HG02885 (cell line): ENCODE measurements around the gene TMEM98.
"Not testable (repeated sequence)": the region's sequence is repeated elsewhere in the genome, so short reads cannot be mapped to it uniquely, and the experiment has no call there.

ENCODE experiments used
- ATAC-seq: cut with Tn5 transposase; IDR thresholded peaks from one replicate; pipeline ENCODE4 v1.9.1; 2021; ENCODE audit warnings: mild to moderate bottlenecking; ENCODE audit not compliant: unreplicated experiment, poor library complexity

The TMEM98 gene

DNA sequence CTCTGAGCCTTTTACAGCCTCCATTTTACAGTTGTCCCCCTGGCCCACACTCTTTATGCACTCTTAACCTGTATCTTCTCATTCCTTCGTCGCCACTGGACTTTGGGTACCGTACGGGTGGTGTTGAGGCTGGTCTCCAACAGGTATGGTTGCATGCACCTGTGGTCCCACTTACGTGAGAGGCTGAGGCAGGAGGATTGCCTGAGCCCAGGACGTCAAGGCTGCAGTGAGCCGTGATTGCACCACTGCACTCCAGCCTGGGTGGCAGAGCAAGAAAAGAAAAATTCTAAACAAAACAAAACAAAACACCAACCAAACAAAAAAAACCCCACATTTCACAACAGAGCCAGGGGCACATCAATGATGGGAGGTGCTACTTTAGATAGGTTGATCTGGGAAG is 14.4 kb upstream of the TMEM98 start:
- no peak for ATAC-seq

DNA sequence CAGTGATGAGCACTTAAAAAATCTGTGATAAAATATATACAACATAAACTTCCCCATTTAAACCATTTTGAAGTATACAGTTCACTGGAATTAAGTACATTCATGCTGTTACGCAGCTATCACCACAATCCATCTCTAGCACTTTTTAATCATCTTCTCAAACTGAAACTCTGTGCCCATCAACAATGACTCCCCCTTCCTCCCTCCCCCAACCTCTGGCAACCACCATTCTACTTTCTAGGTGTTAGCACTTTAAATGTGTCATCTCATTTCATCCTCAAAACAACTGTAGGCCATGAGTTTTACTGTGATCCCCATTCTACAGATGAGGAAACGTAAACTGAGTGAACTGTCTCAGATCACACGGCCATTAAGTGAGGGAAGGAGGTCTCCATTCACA is 13.8 kb upstream of the TMEM98 start:
- ATAC-seq = no peak

DNA sequence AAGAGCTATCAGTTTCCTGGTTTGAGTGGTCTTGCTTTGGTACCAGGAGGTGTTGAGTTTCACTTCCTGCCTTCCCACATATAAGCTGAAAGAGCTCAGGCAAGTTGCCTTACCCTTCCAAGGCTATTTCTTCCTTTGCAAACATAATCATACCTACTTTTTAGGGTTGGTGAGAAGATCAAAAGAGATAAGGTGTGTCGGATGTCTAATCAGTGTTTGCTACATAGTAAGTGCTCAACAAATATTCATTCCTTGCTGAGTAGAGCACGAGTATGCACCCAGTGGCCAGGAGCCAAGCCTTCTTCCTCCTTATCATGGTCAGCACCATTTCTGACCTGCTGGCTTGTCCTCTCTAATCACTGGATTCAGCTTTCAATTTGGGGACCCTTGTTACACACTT is 12.7 kb upstream of the TMEM98 start:
- no peak for ATAC-seq

DNA sequence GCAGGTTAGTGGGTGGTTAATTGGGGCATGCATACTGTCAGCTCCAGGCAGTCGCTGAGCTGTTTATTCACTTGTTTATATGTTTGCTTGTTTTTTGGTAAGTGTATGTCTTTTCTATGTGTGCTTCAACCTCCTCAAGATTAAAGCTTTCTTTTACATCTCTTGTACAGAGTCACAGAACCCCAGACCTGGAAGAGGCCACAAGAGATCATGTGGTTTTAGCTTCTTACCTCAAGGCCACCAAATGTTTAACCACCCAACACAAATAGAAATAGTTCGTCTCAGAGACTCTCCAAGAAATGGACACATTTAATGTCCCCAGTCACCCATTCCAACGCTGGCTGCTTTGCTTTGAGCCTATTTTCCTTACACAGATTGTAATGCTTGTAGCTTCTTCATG is 11.8 kb upstream of the TMEM98 start:
- ATAC-seq = no peak

DNA sequence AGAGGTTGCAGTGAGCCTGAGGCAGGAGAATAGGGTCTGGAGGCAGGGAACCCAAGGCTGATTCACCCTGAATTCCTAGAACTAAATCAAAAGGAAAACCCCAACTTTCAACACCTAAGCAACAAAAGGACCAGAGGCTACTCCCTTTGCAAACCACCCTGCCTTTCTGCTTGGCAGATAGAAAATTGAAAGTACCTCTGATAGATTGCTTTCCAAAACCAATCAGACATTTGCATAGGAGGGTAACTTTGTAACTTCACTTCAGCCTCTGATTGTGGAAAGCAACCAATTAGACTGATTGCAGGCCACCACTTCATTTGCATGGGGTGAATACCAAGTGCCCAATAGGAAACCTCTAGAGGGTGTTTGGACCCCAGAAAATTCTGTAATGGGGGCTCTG is 10.9 kb upstream of the TMEM98 start:
- ATAC-seq = no peak

DNA sequence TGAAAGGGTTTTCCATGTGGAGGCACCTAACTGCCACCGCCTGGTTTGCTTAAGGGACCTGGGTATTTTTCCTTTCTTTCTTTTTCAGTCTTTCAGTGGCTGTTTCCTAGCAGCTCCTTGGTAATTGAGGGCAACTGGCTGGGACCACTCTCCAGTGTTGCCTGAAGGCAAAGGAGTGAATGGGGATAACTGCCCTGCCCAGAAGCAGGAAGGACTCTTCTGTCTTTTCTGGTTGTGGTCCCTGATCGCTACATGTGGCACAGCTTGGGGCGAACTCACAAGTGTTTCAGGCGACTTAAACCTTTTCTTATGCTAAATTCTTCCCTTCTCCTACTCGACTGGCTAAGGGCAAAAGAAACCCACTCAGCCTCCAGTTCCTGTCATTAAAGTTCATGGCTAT is 10.1 kb upstream of the TMEM98 start:
- no peak for ATAC-seq

DNA sequence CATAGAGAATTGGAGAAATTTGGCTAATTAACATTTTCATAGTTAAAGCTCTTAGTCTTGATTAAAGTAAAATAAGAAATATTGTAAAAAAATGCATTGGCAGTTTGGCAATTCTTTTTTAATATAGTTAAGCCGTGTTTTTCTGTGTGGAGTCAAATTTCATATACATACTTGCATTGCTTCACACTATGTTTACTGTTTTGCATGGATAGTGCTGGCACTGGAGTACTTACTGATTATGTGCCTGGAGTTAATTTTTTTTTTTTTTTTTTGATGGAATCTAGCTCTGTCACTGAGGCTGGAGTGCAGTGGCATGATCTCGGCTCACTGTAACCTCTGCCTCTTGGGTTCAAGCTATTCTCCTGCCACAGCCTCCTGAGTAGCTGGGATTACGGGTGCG is 8.1 kb upstream of the TMEM98 start:
- not testable (repeated sequence) for ATAC-seq

DNA sequence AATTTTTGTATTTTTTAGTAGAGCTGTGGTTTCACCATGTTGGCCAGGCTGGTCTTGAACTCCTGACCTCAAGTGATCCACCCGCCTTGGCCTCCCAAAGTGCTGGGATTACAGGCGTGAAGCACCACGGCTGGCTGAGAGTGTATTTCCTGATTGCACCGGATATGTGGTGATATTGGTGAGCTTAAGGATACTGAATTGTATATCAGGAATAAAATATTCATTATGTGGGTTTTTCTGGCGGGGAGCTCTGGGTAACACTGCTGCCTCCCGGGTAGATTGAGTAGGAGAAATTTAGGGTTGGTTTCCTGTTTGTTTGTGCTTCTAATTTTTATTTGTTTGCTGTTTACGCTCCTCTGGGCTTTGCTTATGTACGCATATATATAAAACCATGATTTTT is 7.7 kb upstream of the TMEM98 start:
- ATAC-seq = no peak

DNA sequence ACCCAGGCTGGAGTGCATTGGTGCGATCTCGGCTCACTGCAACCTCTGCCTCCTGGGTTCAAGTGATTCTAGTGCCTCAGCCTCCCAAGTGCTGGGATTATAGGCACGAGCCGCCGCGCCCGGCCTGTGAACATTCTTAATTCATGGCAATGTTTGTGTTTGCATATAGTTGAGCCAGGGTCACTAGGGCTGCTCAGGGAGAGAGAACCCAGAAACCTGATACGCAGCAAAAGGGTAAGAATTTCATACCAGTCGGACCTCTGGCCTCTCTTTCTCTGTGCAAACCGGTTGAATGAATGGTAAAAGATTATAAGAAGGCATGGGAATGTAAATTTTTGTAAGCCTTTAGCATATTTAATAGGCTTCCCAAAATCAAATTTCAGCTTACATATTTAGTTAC is 6.9 kb upstream of the TMEM98 start:
- no peak for ATAC-seq

DNA sequence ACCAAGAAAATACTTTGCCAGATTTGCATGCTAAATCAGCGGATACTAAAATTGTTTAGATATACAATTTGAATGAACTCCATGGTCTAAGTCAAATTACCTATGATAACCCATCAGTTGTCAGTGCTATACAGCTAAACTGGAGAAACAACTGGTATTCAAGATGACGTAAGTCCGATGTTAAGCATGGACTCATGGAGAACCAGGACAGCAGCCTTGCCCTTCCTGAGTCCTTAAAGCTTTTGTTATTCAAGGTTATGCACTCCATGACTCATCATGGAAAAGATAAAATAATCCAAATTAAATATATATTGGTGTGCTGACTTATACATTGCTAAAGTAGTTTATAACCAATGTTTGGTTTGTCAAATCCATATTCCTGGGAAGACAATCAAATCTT is 4.0 kb upstream of the TMEM98 start:
- not testable (repeated sequence) for ATAC-seq

DNA sequence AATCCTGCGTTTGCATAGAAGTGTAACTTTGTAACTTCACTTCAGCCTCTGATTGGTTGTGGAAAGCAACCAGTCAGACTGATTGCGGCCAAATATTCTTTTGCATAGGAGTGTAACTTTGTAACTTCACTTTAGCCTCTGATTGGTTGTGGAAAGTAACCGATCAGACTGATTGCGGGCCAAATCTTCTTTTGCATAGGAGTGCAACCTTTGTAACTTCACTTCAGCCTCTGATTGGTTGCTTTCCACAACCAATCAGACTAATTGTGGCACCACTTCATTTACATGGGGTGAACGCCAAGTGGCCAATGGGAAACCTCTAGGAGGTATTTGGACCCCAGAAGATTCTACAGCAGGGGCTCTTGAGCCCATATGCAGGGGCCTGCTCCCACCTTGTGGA is 1.8 kb upstream of the TMEM98 start:
- ATAC-seq = no peak

DNA sequence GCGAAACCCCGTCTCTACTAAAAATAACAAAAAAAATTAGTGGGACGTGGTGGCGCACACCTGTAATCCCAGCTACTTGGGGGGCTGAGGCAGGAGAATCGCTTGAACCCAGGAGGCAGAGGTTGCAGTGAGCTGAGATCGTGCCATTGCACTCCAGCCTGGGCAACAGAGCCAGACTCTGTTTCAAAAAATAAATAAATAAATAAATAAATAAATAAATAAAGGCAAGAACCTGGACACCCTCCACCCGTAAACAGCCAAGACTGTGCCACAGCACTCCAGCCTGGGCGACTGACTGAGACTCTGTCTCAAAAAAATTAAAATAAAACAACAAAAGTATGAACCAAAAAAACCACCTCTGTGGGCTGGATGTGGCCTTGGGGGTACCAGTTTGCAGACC is 1.2 kb upstream of the TMEM98 start:
- ATAC-seq = not testable (repeated sequence)

DNA sequence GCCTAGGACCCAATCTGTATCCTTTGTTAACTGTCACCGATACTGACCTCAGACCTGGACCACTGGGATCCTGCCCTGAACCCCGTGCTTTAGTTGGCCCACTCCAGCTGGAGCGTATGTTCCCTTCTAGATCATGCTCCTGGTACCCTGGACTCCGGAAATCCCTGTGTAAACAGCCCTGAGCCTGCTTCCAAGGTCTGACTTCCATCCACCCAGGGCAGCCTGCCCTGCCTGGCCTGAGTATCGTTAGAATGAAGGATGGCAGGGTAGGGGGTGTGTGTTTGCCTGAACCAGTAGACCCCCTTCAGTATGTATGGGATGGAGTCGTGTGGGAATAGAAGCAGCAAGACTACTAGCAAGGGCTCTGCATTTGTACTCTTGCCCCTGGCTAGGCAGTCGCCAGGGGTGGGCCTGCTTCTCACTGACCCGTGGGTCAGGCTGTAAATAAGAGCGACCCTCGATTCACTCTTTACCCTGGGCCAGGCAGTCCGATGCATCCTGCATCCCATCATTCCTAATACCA is 691 bp upstream of the TMEM98 start:
- ATAC-seq = no peak

DNA sequence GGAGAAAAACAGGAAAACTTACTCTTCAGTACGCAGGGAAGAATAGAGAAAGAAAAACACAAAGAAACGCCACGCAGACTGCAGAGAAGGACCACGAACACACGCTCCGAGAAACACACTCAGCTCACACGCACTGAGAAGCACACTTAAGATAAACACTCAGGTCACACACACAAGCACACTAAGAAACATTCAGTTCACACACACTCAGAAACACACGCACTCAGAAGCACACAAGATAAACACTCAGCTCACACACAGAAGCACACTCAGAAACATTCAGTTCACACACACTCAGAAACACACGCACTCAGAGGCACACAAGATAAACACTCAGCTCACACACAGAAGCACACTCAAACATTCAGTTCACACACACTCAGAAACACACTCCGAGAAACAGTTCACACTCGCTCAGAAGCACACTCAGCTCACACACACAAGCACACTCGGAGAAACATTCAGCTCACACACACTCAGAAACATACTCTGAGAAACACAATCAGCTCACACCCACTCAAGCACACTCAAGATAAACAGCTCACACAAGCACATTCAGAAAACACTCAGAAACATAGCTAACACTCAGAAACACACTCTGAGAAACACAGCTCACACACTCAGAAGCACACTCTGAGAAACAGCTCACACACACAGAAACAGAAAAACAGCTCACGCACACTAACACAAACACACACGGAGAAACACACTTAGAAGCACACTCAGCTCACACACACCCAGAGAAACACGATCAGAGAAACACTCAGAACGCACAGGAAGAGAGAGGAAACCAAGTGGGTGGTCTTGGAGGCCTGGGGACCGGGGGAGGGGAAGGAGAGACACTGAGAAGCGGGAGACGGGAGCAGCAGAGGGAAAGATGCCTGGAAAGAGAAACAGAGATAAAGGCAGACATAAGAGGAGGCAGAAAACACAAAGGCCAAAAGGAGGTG is 908 bp downstream of the TMEM98 start:
- ATAC-seq = no peak

DNA sequence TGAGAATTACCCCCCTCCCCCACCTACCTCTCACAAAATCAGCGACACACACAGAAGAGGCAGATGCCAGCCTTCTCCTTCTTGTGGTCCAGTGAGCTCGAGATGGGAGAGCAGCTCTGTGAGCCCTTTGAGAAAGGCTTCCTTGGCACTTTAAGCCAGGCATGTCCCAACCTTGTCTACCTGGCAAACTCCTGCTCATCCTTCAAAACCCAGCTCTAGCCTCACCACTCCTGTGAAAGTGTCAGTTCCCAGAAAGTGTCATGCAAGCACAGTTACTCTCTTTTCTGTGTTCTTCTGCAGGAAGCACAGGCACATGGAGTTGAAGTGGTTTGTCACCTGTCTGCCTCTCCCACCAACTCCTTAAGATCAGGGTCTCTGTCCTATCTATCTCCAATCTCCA is 1.6 kb downstream of the TMEM98 start:
- no peak for ATAC-seq

DNA sequence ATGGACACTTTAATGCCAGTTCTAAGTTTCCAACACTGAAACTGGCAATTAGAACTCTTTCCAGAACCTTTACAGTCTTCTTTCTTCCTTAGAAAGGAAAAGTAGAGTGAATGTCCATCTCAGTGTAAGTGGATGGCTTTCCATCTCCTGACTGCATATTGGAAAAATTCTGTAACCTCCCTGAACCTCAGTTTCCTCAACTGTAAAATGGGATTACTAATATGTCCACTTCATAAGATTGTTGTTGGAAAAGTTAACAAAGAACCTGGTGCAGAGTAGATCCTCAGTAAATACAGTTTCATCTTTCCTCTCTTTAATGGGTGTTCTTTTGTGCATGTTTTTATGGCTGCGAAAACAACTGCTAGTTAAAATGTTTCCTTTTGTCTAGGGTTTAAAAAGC is 2.6 kb downstream of the TMEM98 start:
- ATAC-seq = no peak

DNA sequence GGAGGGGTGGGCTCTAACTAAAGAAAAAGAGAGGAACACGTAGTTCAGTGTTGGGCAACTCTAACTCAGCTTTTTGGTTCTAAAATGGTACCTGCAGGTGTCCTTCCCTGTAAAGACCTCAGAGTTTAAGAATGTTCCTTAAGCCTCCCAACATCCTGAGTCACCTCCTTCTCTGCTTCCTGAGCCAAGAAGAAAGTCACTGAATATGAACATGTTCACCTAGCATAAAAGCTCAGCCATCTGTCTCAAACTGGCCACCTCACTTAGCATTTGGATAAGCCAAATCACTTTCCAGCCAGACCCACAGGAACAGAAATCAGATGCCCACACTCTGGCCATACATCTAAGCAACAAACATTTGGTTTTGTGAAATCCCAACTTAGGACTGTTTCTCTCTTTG is 3.7 kb downstream of the TMEM98 start:
- no peak for ATAC-seq

DNA sequence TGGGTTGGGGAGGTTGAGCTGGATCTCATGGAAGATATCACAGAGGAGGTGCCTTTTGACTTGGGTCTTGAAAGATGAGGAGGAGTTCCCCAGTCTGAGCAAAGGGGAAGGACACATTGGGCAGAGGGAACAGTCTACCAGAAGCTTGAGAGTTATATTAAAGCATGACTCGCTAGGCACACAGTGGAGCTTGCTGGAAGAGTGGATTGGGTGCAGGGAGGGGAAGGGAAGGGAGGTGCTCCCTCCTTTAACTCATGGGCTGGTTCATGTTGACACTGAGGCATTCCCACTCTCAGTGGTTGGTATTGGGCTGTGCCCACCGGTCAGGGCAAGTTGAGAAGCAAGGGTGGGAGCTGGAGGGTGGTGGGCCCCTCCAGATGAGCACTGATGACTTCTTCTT is 5.9 kb downstream of the TMEM98 start:
- ATAC-seq = no peak

DNA sequence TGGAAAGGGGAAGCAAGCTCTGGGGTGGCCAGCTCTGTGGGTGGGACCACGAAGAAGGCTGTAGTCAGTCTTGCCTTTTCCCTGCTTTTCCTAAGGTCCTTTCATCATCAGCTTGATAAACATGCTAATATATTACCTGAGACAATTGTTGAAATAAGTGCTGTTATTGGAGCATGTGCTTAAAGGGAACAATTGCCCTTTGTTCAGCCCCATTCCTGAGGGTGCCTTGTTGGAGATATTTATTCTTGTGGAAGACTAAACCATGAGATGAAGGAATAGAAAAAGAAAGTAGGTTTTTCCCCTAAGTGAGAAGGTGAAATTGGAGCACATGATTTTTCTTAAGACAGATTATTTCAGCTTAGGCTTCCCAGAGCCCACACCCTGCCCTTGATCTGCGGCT is 7.8 kb downstream of the TMEM98 start:
- ATAC-seq = no peak

DNA sequence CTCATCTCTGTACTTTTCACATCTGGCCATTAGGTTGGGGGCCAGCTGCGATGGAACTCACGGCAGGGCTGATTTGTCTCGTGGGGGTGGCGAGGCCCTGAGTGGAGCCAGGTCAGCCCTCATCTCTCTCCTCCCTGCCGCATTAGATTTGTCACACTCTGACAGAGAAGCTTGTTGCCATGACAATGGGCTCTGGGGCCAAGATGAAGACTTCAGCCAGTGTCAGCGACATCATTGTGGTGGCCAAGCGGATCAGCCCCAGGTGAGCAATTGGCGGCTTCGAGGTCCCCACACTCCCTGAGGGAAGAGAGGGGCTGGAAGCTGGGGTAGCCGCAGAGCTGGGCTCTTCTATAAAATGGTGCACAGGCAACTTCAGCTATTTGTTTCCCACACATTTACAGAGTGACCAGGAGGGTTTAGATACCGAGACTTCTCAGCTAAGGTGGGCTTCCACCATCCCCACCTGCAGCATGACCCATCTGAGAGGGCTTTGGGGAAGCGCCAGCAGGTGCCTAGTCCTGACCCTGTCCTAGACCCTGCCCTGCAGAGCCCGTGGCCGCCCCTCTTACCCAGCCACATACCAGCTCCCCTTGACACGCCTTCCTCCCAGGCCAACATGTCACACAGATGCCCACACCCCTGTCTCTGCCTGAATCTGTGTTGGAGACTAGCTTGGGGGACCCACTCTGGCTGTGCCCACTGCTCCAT is 8.4 kb downstream of the TMEM98 start:
- no peak for ATAC-seq

DNA sequence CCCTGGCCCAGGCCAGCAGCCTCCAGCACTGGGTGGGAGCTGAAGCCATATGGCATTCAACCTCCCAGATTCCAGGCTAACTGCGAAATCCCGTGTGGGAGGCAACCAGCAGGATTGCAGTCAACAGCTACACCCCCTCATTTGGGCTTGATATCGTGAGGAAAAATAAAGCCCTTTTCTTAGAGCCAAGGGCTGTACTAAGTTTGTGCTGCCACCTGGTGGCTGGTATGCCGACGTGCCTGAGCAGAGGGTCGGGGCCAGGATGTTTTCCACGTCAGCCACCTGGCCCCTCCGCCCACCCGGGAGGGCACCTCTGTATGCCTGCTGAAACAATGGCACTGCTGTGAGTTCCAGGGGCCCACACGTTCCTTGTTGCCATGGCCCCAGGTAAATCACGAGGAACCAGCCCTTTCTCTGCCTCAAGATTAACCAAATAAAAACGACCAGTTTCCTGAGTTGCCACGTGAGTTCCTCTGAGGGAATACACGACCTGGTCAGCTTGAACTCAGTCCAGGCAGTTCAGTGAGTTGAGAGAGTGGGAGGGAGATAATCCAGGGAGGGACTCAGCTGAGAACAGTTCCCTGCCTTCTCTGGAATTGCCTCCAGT is 9.0 kb downstream of the TMEM98 start:
- no peak for ATAC-seq
